Activated CD8-positive, alpha-beta T cell treated with anti-CD3 and anti-CD28 coated beads for 36 hours (primary cell): ENCODE measurements around the gene HARBI1. TPM values are rescaled to one million over a fixed set of nuclear protein-coding genes. Genes with fewer than 3 reads are reported as not detected.

Source experiments
- ATAC-seq: fragments of 200-7000 bp; cut with Tn5 transposase; one replicate; pipeline ENCODE4 v1.10.0; 2021; ENCODE audit warnings: mild to moderate bottlenecking, moderate library complexity
- CTCF ChIA-PET: fragments of 350-600 bp; sonication (Branson Sonifier 250); formaldehyde crosslinking; loops from one replicate; lab custom pipeline; 2021; ENCODE audit warnings: antibody characterized with exemption; lab: Charles Lee
- POLR2A ChIA-PET: fragments of 350-600 bp; sonication (Branson Sonifier 250); formaldehyde crosslinking; loops from one replicate; lab custom pipeline; 2021; ENCODE audit warnings: antibody characterized with exemption; lab: Charles Lee
- DNase-seq: peaks from one replicate; pipeline ENCODE4 v3.0.0-alpha.2; 2020
- H3K27ac Mint-ChIP-seq: one replicate; pipeline ENCODE4 v1.8.0; 2021; ENCODE audit warnings: mild to moderate bottlenecking, mixed read lengths
- H3K27me3 Mint-ChIP-seq: one replicate; pipeline ENCODE4 v1.8.0; 2021; ENCODE audit warnings: mixed read lengths
- H3K36me3 Mint-ChIP-seq: one replicate; pipeline ENCODE4 v1.8.0; 2021; ENCODE audit warnings: low read depth, mixed read lengths
- H3K4me1 Mint-ChIP-seq: one replicate; pipeline ENCODE4 v1.8.0; 2021; ENCODE audit warnings: low read depth, mixed read lengths
- H3K4me3 Mint-ChIP-seq: one replicate; pipeline ENCODE4 v1.8.0; 2021; ENCODE audit warnings: mild to moderate bottlenecking, moderate library complexity, mixed read lengths
- H3K9me3 Mint-ChIP-seq: one replicate; pipeline ENCODE4 v1.8.0; 2021; ENCODE audit warnings: mixed read lengths
- CTCF ChIP-seq: fragments of 200-600 bp; IDR thresholded peaks from one replicate; pipeline ENCODE4 v1.8.0; 2022; ENCODE audit warnings: antibody characterized with exemption, mild to moderate bottlenecking
- intact Hi-C: fragments of 100-400 bp; cut with micrococcal nuclease; formaldehyde crosslinking; loops from one replicate; pipeline ENCODE4 v1.10.0; 2022
- total RNA-seq, 2 experiments: library from RNA; stranded (reverse); gene quantifications; one replicate each; pipeline ENCODE4 v1.2.3, GENCODE V29; 2021

Gene HARBI1
- total RNA-seq, 2 experiments from 2014 or later: 3.1 to 3.3 TPM

GRCh38 chr11:46611526-46612304 lies 5.3 kb downstream of the HARBI1 start:
- H3K9me3 Mint-ChIP-seq: no peaks in the 10 kb centered on the region
- CTCF ChIA-PET: interaction anchor here (1.1 kb wide), 1 partner anchor 121 kb away, joined by 3 read pairs; no protein-coding TSS in a partner anchor
- POLR2A ChIA-PET: interaction anchor here (0.8 to 2.0 kb wide), 3 partner anchors 10 to 41 kb away, joined by 3 to 9 read pairs (median 3); partner anchors contain the start of gene AMBRA1
- H3K4me3 Mint-ChIP-seq: no peak overlapping the region
- TF ChIP-seq CTCF: no peak
- DNase-seq (no peak), ATAC-seq (no peak)
- no peaks in the 10 kb centered on the region for H3K27me3 Mint-ChIP-seq
- H3K27ac Mint-ChIP-seq: no peak overlapping the region
- H3K4me1 Mint-ChIP-seq: peaks cover 12% of the 10 kb centered on the region
- intact Hi-C loops: no loop called here
- no peaks in the 10 kb centered on the region for H3K36me3 Mint-ChIP-seq

GRCh38 chr11:46609386-46609785 lies 7.6 kb downstream of the HARBI1 start:
- Mint-ChIP-seq H3K4me1 (no peaks in the 10 kb centered on the region), H3K27me3 (no peaks in the 10 kb centered on the region), H3K36me3 (no peaks in the 10 kb centered on the region), H3K4me3 (no peak overlapping the region), H3K27ac (no peak overlapping the region), H3K9me3 (no peaks in the 10 kb centered on the region)
- intact Hi-C loops: no loop called here
- ChIA-PET POLR2A (interaction anchor here (0.8 kb wide), 1 partner anchor 91 kb away, joined by 3 read pairs; no protein-coding TSS in a partner anchor), CTCF (interaction anchor here (0.9 kb wide), 1 partner anchor 9 kb away, joined by 3 read pairs; no protein-coding TSS in a partner anchor)
- TF ChIP-seq CTCF: no peak
- DNase-seq: no peak
- no peak for ATAC-seq

- H3K27ac Mint-ChIP-seq: no peak overlapping the region
- CTCF ChIA-PET: interaction anchor here (1.3 to 2.1 kb wide), 3 partner anchors 8 to 13 kb away, joined by 3 to 5 read pairs (median 4); partner anchors contain the start of genes AMBRA1 and ATG13
- DNase-seq: no peak
These were observed 9.5 kb downstream of the HARBI1 start for GRCh38 chr11:46607516-46607915.

GRCh38 chr11:46604796-46605195 lies 12.2 kb downstream of the HARBI1 start:
- H3K4me3 Mint-ChIP-seq: no peak overlapping the region
- no peak for ATAC-seq
- H3K9me3 Mint-ChIP-seq: no peaks in the 10 kb centered on the region
- DNase-seq: no peak
- CTCF ChIA-PET: no interaction called here
- POLR2A ChIA-PET: no interaction called here
- intact Hi-C loops: no loop called here
- no peaks in the 10 kb centered on the region for H3K36me3 Mint-ChIP-seq
- no peak overlapping the region for H3K27ac Mint-ChIP-seq
- H3K4me1 Mint-ChIP-seq: no peaks in the 10 kb centered on the region
- no peak for TF ChIP-seq CTCF
- no peaks in the 10 kb centered on the region for H3K27me3 Mint-ChIP-seq

More at GRCh38 chr11:46607516-46607915, 9.5 kb downstream of the HARBI1 start:
- no peak for TF ChIP-seq CTCF
- H3K27me3 Mint-ChIP-seq: no peaks in the 10 kb centered on the region
- ATAC-seq: no peak
- H3K36me3 Mint-ChIP-seq: no peaks in the 10 kb centered on the region
- intact Hi-C loops: no loop called here
- POLR2A ChIA-PET: interaction anchor here (0.7 kb wide), 1 partner anchor 13 kb away, joined by 3 read pairs; no protein-coding TSS in a partner anchor
- H3K9me3 Mint-ChIP-seq: no peaks in the 10 kb centered on the region
- no peak overlapping the region for H3K4me3 Mint-ChIP-seq
- H3K4me1 Mint-ChIP-seq: no peaks in the 10 kb centered on the region

- ATAC-seq (no peak), DNase-seq (no peak)
- no peaks in the 10 kb centered on the region for H3K4me1 Mint-ChIP-seq
- intact Hi-C loops: no loop called here
- H3K4me3 Mint-ChIP-seq: no peak overlapping the region
- H3K27me3 Mint-ChIP-seq: no peaks in the 10 kb centered on the region
- ChIA-PET CTCF (interaction anchor here (1.2 kb wide), 1 partner anchor 15 kb away, joined by 5 read pairs; no protein-coding TSS in a partner anchor), POLR2A (no interaction called here)
- TF ChIP-seq CTCF: no peak
- no peaks in the 10 kb centered on the region for H3K9me3 Mint-ChIP-seq
- H3K27ac Mint-ChIP-seq: no peak overlapping the region
- H3K36me3 Mint-ChIP-seq: no peaks in the 10 kb centered on the region
These were observed 13.2 kb downstream of the HARBI1 start for GRCh38 chr11:46603704-46604308.
